Cardiac fibroblast (primary cell): Measurements from ENCODE around the gene PNKD.

Experiments
- DNase-seq, 2 donors: peaks; one replicate each; pipeline versions ENCODE4 v3.0.0 to v3.0.0-alpha.2; 2010; ENCODE audit warnings: low read depth in 2 of 2
- H3K4me3 ChIP-seq, 2 donors: replicated peaks in 1 of 2; 1 replicate in 1 of 2; 2 replicates in 1 of 2; pipeline ENCODE4 v1.5.1; 2011; ENCODE audit warnings: low read depth in 2 of 2, low read length in 2 of 2, mild to moderate bottlenecking in 2 of 2, moderate library complexity in 1 of 2
- TF ChIP-seq, protein P1 (sequence below): IDR thresholded peaks from one replicate; pipeline ENCODE4 v1.5.1; 2011; ENCODE audit warnings: low read depth, mild to moderate bottlenecking, low read length, inconsistent platforms

Gene PNKD

DNA sequence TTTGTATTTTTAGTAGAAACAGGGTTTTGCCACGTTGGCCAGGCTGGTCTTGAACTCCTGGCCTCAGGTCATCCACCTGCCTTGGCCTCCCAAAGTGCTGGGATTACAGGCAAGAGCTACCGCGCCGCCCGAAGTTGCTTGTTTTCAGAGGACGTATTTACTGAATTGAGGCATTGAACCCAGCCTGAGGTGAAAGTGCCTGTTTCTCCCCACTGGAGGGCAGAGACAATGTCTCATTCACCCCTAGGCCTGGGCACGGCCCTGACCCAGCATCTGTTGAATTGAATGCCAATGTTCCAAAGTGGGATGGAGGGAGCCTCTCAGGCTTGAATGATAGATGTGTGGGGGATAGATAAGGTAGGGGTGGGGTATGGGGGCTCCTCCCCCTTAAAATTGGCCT lies 26.5 kb downstream of the PNKD start:
- no peak overlapping the region for H3K4me3 ChIP-seq
- TF ChIP-seq, protein P1, sequence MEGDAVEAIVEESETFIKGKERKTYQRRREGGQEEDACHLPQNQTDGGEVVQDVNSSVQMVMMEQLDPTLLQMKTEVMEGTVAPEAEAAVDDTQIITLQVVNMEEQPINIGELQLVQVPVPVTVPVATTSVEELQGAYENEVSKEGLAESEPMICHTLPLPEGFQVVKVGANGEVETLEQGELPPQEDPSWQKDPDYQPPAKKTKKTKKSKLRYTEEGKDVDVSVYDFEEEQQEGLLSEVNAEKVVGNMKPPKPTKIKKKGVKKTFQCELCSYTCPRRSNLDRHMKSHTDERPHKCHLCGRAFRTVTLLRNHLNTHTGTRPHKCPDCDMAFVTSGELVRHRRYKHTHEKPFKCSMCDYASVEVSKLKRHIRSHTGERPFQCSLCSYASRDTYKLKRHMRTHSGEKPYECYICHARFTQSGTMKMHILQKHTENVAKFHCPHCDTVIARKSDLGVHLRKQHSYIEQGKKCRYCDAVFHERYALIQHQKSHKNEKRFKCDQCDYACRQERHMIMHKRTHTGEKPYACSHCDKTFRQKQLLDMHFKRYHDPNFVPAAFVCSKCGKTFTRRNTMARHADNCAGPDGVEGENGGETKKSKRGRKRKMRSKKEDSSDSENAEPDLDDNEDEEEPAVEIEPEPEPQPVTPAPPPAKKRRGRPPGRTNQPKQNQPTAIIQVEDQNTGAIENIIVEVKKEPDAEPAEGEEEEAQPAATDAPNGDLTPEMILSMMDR, result no peak

DNA sequence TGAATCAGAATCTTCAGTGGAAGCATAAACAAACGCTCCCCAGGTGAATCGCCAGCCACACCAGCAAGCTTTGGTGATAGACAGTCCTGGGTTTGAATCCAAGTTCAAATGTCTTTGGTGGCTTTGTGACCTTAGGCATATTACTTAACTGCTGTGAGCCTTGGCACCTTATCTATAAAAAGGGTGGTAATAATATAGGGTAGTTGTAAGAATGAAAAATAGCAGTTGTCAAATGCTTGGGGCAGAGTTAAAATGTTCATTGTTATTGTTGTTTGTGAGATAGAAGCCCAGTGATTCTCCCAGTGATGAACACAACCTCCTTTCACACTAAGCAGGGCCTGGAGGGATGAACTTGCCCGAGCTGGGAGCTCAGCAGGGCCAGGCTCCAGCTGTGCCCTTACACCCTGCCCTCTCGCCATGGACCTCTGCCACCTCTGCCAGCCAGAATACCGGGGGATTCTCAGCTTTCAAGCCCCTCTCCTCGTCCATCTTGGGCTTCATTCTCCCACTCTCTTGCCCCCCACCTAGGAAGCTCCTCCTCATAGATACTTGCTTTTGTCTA lies 28.1 kb downstream of the PNKD start:
- TF ChIP-seq, protein P1, result no peak
- DNase-seq, result no peak
- H3K4me3 ChIP-seq, result no peak overlapping the region

More for the DNA sequence above, 26.5 kb downstream of the PNKD start:
- DNase-seq, result no peak

DNA sequence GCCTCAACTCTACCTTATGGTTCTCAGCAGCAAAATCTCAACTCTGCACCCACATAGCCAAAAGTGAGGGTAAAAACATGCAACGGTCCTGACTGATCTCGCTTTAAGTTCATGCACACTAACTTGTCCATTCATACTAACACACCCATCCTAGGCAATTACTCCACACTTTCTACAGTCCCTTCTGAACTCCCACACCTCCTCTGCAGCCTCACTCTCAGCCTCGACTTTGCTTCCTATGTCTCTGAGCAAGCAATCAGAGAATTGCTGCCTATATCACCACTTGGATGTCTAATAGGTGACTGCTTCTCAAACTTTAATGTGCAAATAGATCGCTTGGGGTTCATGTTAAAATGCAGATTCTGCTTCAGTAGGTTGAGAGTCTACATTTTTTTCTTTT lies 29.8 kb downstream of the PNKD start:
- no peak for DNase-seq
- TF ChIP-seq, protein P1, result no peak
- H3K4me3 ChIP-seq, result no peak overlapping the region

DNA sequence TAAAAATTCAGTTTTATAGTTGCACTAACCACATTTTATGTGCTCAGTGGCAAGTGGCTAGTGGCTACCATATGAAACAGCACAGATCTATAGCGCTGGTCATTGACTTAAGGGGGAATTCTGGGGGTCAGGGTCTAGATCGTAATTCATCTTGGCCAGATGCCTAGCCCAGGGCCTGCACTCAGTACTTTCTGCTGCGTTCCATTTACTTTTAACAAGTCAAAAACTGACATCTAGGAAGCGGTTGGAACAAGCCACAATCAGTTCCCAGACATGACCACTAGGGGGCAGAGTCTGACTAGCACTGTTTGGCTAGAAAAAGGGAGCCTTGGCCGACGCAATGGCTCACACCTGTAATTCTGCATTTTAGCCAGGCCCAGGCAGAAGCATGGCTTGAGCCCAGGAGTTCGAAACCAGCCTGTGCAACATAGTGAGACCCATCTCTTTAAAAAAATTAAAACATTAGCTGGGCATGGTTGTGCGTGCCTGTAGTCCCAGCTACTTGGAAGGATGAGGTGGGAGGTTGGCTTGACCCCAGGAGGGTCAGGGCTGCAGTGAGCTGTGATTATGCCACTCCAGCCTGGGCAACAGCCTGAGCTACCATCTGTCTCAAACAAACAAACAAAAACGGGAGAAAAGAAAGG lies 31.0 kb downstream of the PNKD start:
- DNase-seq, result peak; percentile 87 to 88
- TF ChIP-seq, protein P1, result peak; percentile 92

DNA sequence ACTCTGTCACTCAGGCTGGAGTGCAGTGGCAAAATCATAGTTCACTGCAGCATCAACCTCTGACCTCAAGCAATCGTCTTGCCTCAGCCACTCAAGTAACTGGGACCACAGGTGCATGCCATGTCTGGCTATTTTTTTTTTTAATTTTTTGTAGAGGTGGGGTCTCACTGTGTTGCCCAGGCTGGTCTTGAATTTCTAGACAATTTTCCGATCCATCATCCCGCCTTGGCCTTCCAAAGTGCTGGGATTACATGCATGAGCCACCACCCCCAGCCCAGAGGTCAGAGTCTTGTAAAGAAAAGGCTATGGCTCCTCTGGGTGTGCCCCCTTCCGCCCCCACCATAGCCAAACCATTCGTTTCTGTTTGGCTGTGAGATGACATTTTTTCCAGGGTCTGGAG lies 35.1 kb downstream of the PNKD start:
- H3K4me3 ChIP-seq, result no peak overlapping the region
- TF ChIP-seq, protein P1, result no peak
- no peak for DNase-seq

More for the DNA sequence above, 31.0 kb downstream of the PNKD start:
- no peak overlapping the region for H3K4me3 ChIP-seq

DNA sequence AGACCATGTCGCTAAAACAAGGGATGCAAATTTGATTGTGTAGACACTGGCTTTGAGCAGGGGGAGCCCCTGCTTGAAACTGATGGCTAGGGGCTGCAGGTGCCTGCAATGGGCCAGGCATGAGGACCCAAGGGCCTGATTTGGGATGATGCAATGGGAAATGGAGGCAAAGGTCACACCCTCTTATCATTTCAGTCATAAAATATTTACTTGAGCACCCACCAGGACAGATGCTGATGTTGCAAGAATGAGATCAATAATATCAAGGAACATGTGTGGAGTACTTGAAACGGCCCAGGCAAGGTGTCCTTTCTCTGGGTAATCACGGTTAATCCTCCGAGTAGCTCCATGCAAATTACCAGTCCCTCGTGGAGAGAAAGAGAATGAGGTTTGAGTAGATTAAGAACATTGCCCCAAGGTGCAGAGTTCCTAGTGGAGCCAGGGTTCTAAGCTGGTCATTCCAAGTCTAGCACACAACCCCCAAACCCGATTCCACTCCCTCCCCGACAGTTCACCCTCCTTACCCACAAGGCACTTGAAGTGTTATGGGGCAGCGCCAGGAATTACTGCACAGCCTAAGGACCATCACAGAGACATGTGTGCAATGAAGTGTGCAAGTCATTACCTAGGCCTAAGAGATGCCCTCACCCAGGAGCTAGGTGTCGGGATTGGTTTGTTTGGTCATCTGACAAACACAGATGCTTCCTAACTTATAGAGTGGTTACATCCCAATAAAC lies 36.0 kb downstream of the PNKD start:
- no peak overlapping the region for H3K4me3 ChIP-seq
- TF ChIP-seq, protein P1, result no peak
- DNase-seq, result no peak
